IMR-90 (cell line): ENCODE results near the gene MOB3B. TPM values are rescaled to one million over a fixed set of nuclear protein-coding genes. Genes with fewer than 3 reads are reported as not detected.

Source experiments
- ATAC-seq: fragments of 200-7000 bp; cut with Tn5 transposase; 2 replicates; pipeline ENCODE4 v1.9.1; 2020; ENCODE audit warnings: low read depth, mild to moderate bottlenecking, moderate library complexity
- BruUV-seq: library from RNA; stranded (reverse); fragments of 400-500 nt; replicated peaks from 2 replicates; lab custom pipeline; 2021; lab: Mats Ljungman, UMichigan
- CTCF ChIA-PET: fragments of 300-600 bp; formaldehyde crosslinking; extraction: SDS; loops from one replicate; lab custom pipeline; 2021; ENCODE audit warnings: antibody characterized with exemption; lab: Yijun Ruan, JAX
- POLR2A ChIA-PET: fragments of 300-600 bp; sonication (Branson Sonifier 250); formaldehyde crosslinking; loops from one replicate; lab custom pipeline; 2022; ENCODE audit warnings: antibody characterized with exemption; ENCODE audit not compliant: unreplicated experiment; lab: Charles Lee
- DNase-seq: peaks from one replicate; pipeline ENCODE4 v3.0.0; 2013
- H2AFZ ChIP-seq: replicated peaks from 2 replicates; pipeline ENCODE3; 2013; ENCODE audit warnings: low read length, mild to moderate bottlenecking; ENCODE audit not compliant: poor library complexity
- H2AK5ac ChIP-seq: 2 replicates; pipeline ENCODE4 v1.6.1; 2013; ENCODE audit warnings: low read depth, low read length, inconsistent platforms
- H2AK9ac ChIP-seq: replicated peaks from 2 replicates; pipeline ENCODE3; 2013; ENCODE audit warnings: mild to moderate bottlenecking, low read depth, low read length, moderate library complexity; ENCODE audit not compliant: poor library complexity
- H2BK120ac ChIP-seq: 2 replicates; pipeline ENCODE4 v1.6.1; 2013; ENCODE audit warnings: low read depth, low read length, inconsistent platforms
- H2BK15ac ChIP-seq: 3 replicates; pipeline ENCODE4 v1.6.1; 2013; ENCODE audit warnings: low read depth, low read length, inconsistent platforms
- H2BK20ac ChIP-seq: 2 replicates; pipeline ENCODE4 v1.6.1; 2013; ENCODE audit warnings: low read depth, mild to moderate bottlenecking, inconsistent platforms, low read length, moderate library complexity
- H2BK5ac ChIP-seq: 2 replicates; pipeline ENCODE4 v1.6.1; 2013; ENCODE audit warnings: mild to moderate bottlenecking, low read depth, low read length, inconsistent platforms; ENCODE audit not compliant: poor library complexity, severe bottlenecking
- H3K14ac ChIP-seq: replicated peaks from 2 replicates; pipeline ENCODE4 v1.6.1; 2013; ENCODE audit warnings: low read depth, low read length, inconsistent platforms
- H3K18ac ChIP-seq: 2 replicates; pipeline ENCODE4 v1.6.1; 2013; ENCODE audit warnings: low read depth, low read length, control low read depth
- H3K23ac ChIP-seq: 2 replicates; pipeline ENCODE4 v1.6.1; 2013; ENCODE audit warnings: low read depth, low read length, inconsistent platforms
- H3K27ac ChIP-seq: 2 replicates; pipeline ENCODE4 v1.5.1; 2013; ENCODE audit warnings: mild to moderate bottlenecking, control low read depth, low read length; ENCODE audit not compliant: insufficient read depth
- H3K27me3 ChIP-seq: 2 replicates; pipeline ENCODE4 v1.6.1; 2013; ENCODE audit warnings: low read length; ENCODE audit not compliant: control insufficient read depth, insufficient read depth
- H3K36me3 ChIP-seq: 2 replicates; pipeline ENCODE4 v1.6.1; 2013; ENCODE audit warnings: low read length, mixed read lengths; ENCODE audit not compliant: control insufficient read depth, insufficient read depth
- H3K4ac ChIP-seq: 2 replicates; pipeline ENCODE4 v1.6.1; 2013; ENCODE audit warnings: low read depth, low read length, inconsistent platforms
- H3K4me1 ChIP-seq: 2 replicates; pipeline ENCODE4 v1.6.1; 2013; ENCODE audit warnings: low read length, mixed read lengths; ENCODE audit not compliant: control insufficient read depth, insufficient read depth
- H3K4me2 ChIP-seq: 2 replicates; pipeline ENCODE4 v1.6.1; 2013; ENCODE audit warnings: low read depth, mild to moderate bottlenecking, control low read depth, low read length, moderate library complexity
- H3K4me3 ChIP-seq: 2 replicates; pipeline ENCODE4 v1.5.1; 2013; ENCODE audit warnings: low read depth, mild to moderate bottlenecking, control low read depth, low read length, moderate library complexity; ENCODE audit not compliant: insufficient read depth
- H3K56ac ChIP-seq: 2 replicates; pipeline ENCODE4 v1.6.1; 2013; ENCODE audit warnings: low read length, inconsistent platforms; ENCODE audit not compliant: insufficient read depth; ENCODE audit errors: extremely low read depth
- H3K79me1 ChIP-seq, 2 experiments: 2 replicates each; pipeline ENCODE4 v1.6.1; 2013; ENCODE audit warnings: low read length in 2 of 2, inconsistent platforms in 1 of 2, low read depth in 1 of 2
- H3K9ac ChIP-seq: 2 replicates; pipeline ENCODE4 v1.6.1; 2013; ENCODE audit warnings: low read depth, low read length, control low read depth
- H3K9me1 ChIP-seq: 2 replicates; pipeline ENCODE4 v1.6.1; 2013; ENCODE audit warnings: low read length, inconsistent platforms; ENCODE audit not compliant: insufficient read depth
- H3K9me3 ChIP-seq: 2 replicates; pipeline ENCODE4 v1.6.1; 2013; ENCODE audit warnings: low read length; ENCODE audit not compliant: control insufficient read depth, insufficient read depth
- H4K20me1 ChIP-seq: 2 replicates; pipeline ENCODE4 v1.6.1; 2013; ENCODE audit warnings: low read length, inconsistent platforms; ENCODE audit not compliant: insufficient read depth
- H4K5ac ChIP-seq: 2 replicates; pipeline ENCODE4 v1.6.1; 2013; ENCODE audit warnings: mild to moderate bottlenecking, low read depth, low read length, control low read depth
- H4K8ac ChIP-seq, 2 experiments: 2 replicates each; pipeline ENCODE4 v1.6.1; 2013; ENCODE audit warnings: low read depth in 2 of 2, low read length in 2 of 2, control low read depth in 1 of 2, inconsistent platforms in 1 of 2
- H4K91ac ChIP-seq: 2 replicates; pipeline ENCODE4 v1.6.1; 2013; ENCODE audit warnings: low read depth, low read length, inconsistent platforms; ENCODE audit not compliant: insufficient read depth
- BHLHE40 ChIP-seq: fragments of 150-350 bp; IDR thresholded peaks from 2 replicates; pipeline ENCODE4 v1.6.1; 2016; ENCODE audit warnings: mild to moderate bottlenecking, low read depth, low read length
- CEBPB ChIP-seq: IDR thresholded peaks from 2 replicates; pipeline ENCODE4 v1.6.1; 2012; ENCODE audit warnings: low read depth, low read length, improper control_type of control experiment
- CHD1 ChIP-seq: IDR thresholded peaks from 2 replicates; pipeline ENCODE4 v1.6.1; 2012; ENCODE audit warnings: low read depth, low read length, improper control_type of control experiment
- CTCF ChIP-seq: conservative IDR thresholded peaks from 2 replicates; pipeline ENCODE4 v1.5.1; 2012; ENCODE audit warnings: mild to moderate bottlenecking, low read depth, low read length, improper control_type of control experiment
- ELK1 ChIP-seq: fragments of 150-350 bp; IDR thresholded peaks from 2 replicates; pipeline ENCODE4 v1.6.1; 2016; ENCODE audit warnings: low read depth, mild to moderate bottlenecking, low read length, moderate library complexity, borderline replicate concordance
- FOS ChIP-seq: fragments of 150-350 bp; IDR thresholded peaks from 2 replicates; pipeline ENCODE4 v1.6.1; 2016; ENCODE audit warnings: low read depth, low read length
- MAFK ChIP-seq: IDR thresholded peaks from 2 replicates; pipeline ENCODE4 v1.6.1; 2012; ENCODE audit warnings: low read depth, low read length, improper control_type of control experiment
- MAZ ChIP-seq: IDR thresholded peaks from 2 replicates; pipeline ENCODE4 v1.6.1; 2012; ENCODE audit warnings: low read depth, mild to moderate bottlenecking, low read length, improper control_type of control experiment, moderate library complexity, borderline replicate concordance
- MXI1 ChIP-seq: IDR thresholded peaks from 2 replicates; pipeline ENCODE4 v1.6.1; 2012; ENCODE audit warnings: low read depth, mild to moderate bottlenecking, low read length, moderate library complexity, borderline replicate concordance
- NFE2L2 ChIP-seq: fragments of 150-350 bp; IDR thresholded peaks from 2 replicates; pipeline ENCODE4 v1.6.1; 2016; ENCODE audit warnings: low read depth, mild to moderate bottlenecking, low read length
- POLR2A ChIP-seq: IDR thresholded peaks from 2 replicates; pipeline ENCODE4 v1.6.1; 2012; ENCODE audit warnings: mild to moderate bottlenecking, low read depth, low read length
- RAD21 ChIP-seq: IDR thresholded peaks from 2 replicates; pipeline ENCODE4 v1.6.1; 2012; ENCODE audit warnings: low read length, improper control_type of control experiment
- RCOR1 ChIP-seq: IDR thresholded peaks from 2 replicates; pipeline ENCODE4 v1.6.1; 2012; ENCODE audit warnings: mild to moderate bottlenecking, low read length, improper control_type of control experiment; ENCODE audit not compliant: insufficient replicate concordance
- RFX5 ChIP-seq: IDR thresholded peaks from 2 replicates; pipeline ENCODE4 v1.8.0; 2012; ENCODE audit warnings: low read depth, mild to moderate bottlenecking, low read length, moderate library complexity
- SMC3 ChIP-seq: fragments of 150-350 bp; IDR thresholded peaks from 2 replicates; pipeline ENCODE4 v1.6.1; 2016; ENCODE audit warnings: low read depth, mild to moderate bottlenecking, antibody characterized with exemption, low read length, moderate library complexity
- USF2 ChIP-seq: fragments of 150-350 bp; IDR thresholded peaks from 2 replicates; pipeline ENCODE4 v1.6.1; 2017; ENCODE audit warnings: mild to moderate bottlenecking, antibody characterized with exemption, low read length, low read depth
- WGBS, 2 experiments: methylation state at CpG; one replicate each; pipeline versions ENCODE4 v1.1.5 to v1.1.7; 2013; ENCODE audit warnings: missing lambda C conversion rate in 2 of 2; ENCODE audit not compliant: insufficient read length in 1 of 2; ENCODE audit errors: extremely low coverage in 2 of 2; 5-methylcytosine and 5-hydroxymethylcytosine counted together
- dilution Hi-C: fragments of 300-500 bp; cut with HindIII; formaldehyde crosslinking; loops from one replicate; pipeline ENCODE4 v1.14.3; 2018; ENCODE audit warnings: low sequenced_read_pairs; ENCODE audit not compliant: unreplicated experiment
- in situ Hi-C: fragments of 300-500 bp; cut with MboI; formaldehyde crosslinking; loops from 3 replicates; pipeline ENCODE4 v1.14.3; 2019; ENCODE audit warnings: low sequenced_read_pairs, inconsistent platforms, mixed read lengths
- intact Hi-C: fragments of 100-400 bp; cut with micrococcal nuclease; formaldehyde crosslinking; loops from 2 replicates; pipeline ENCODE4 v1.10.0; 2022
- polyA plus RNA-seq, 3 experiments: library from polyadenylated mRNA; depleted of rRNA; stranded (reverse); fragments of >200 nt; gene quantifications; 2 replicates each; pipeline ENCODE4 v1.2.3, GENCODE V29; 2012; ENCODE audit warnings: low replicate concordance in 1 of 3
- total RNA-seq: library from RNA; depleted of rRNA; stranded (reverse); fragments of >200 nt; gene quantifications from 2 replicates; pipeline ENCODE4 v1.2.3, GENCODE V29; 2012

The MOB3B gene
- total and polyA plus RNA-seq, 2 of the 4 experiments (the other 2 are of a cell fraction), result under 0.01 to 0.02 TPM

- Histone ChIP-seq H2BK5ac (no peak overlapping the region), H2BK120ac (no peak overlapping the region), H3K9me1 (no peaks in the 10 kb centered on the region), H4K91ac (no peak overlapping the region), H3K27ac (no peak overlapping the region), H3K4me3 (no peak overlapping the region), H4K8ac (no peak overlapping the region), H3K4me1 (no peaks in the 10 kb centered on the region), H3K18ac (no peak overlapping the region), H2BK20ac (no peak overlapping the region), H3K27me3 (peaks cover 7% of the 10 kb centered on the region), H3K79me1 (no peaks in the 10 kb centered on the region), H3K9ac (no peak overlapping the region), H3K9me3 (no peaks in the 10 kb centered on the region), H2AK5ac (no peak overlapping the region), H2AFZ (no peak overlapping the region), H3K14ac (no peak overlapping the region), H3K23ac (no peak overlapping the region), H2BK15ac (no peak overlapping the region), H3K56ac (no peak overlapping the region), H3K4me2 (no peak overlapping the region), H4K20me1 (no peaks in the 10 kb centered on the region), H2AK9ac (no peak overlapping the region), H3K36me3 (no peaks in the 10 kb centered on the region), H3K4ac (no peak overlapping the region), H4K5ac (no peak overlapping the region)
- TF ChIP-seq BHLHE40, result no peak
- TF ChIP-seq RFX5, result no peak
- TF ChIP-seq ELK1, result no peak
- no peak for TF ChIP-seq RCOR1
- TF ChIP-seq POLR2A, result no peak
- TF ChIP-seq USF2, result no peak
- no peak for TF ChIP-seq CHD1
- TF ChIP-seq CTCF, result no peak
- TF ChIP-seq SMC3, result no peak
- TF ChIP-seq FOS, result no peak
- no peak for TF ChIP-seq NFE2L2
- no peak for TF ChIP-seq MAZ
- TF ChIP-seq MAFK, result no peak
- TF ChIP-seq MXI1, result no peak
- no peak for TF ChIP-seq RAD21
- TF ChIP-seq CEBPB, result no peak
- BruUV-seq, result no TSS peak
- intact Hi-C loops, result no loop called here
- DNase-seq (no peak), ATAC-seq (no peak)
- dilution Hi-C loops, result no loop called here
- in situ Hi-C loops, result loop anchor here (10.0 kb wide), 1 partner anchor 65 kb away; no protein-coding TSS in a partner anchor
- POLR2A ChIA-PET, result no interaction called here
- no CpG with 5 or more reads among the region's 5 CpGs for WGBS, 2 experiments
- CTCF ChIA-PET, result interaction anchor here (0.9 kb wide), 1 partner anchor 9 kb away, joined by 3 read pairs; no protein-coding TSS in a partner anchor
Observed at GRCh38 chr9:27369591-27369990, 160.0 kb downstream of the MOB3B start.
